T-helper 2 cell treated with Interferon-gamma antibody and Interleukin-4, amounts not matched to agents 100 ng/mL and 5 ng/mL, for 36 hours (primary cell): ENCODE measurements around the gene ZBTB9. TPM values are rescaled to one million over a fixed set of nuclear protein-coding genes. Genes with fewer than 3 reads are reported as not detected.

ENCODE experiments used
- total RNA-seq: library from RNA; stranded (reverse); gene quantifications from 2 replicates; pipeline ENCODE4 v1.2.3, GENCODE V29; 2022

The ZBTB9 gene
- total RNA-seq, 1 donor from 2014 or later, result 9.8 TPM

Other genes with a start within 250 kb of the ZBTB9 start
- 9.3 and 10.9 TPM in 2 replicates for gene HSD17B8, start 249.9 kb upstream of the ZBTB9 start, total RNA-seq
- 41.2 and 41.6 TPM in 2 replicates for gene RING1, start 246.1 kb upstream of the ZBTB9 start, total RNA-seq
- gene VPS52, start 182.7 kb upstream of the ZBTB9 start, total RNA-seq, result 65.8 and 68.3 TPM in 2 replicates
- gene RPS18, start 182.5 kb upstream of the ZBTB9 start, total RNA-seq, result 2,577 and 2,622 TPM in 2 replicates
- 13.9 and 14.5 TPM in 2 replicates for gene B3GALT4, start 177.5 kb upstream of the ZBTB9 start, total RNA-seq
- 70.2 and 77.2 TPM in 2 replicates for gene WDR46, start 165.3 kb upstream of the ZBTB9 start, total RNA-seq
- 90.4 and 90.7 TPM in 2 replicates for gene PFDN6, start 165.0 kb upstream of the ZBTB9 start, total RNA-seq
- gene RGL2, start 155.6 kb upstream of the ZBTB9 start, total RNA-seq, result 42.1 and 43.3 TPM in 2 replicates
- gene TAPBP, start 140.5 kb upstream of the ZBTB9 start, total RNA-seq, result 277 TPM in 2 replicates
- gene ZBTB22, start 136.8 kb upstream of the ZBTB9 start, total RNA-seq, result 11.6 and 12.9 TPM in 2 replicates
- gene DAXX, start 131.6 kb upstream of the ZBTB9 start, total RNA-seq, result 83.3 and 83.8 TPM in 2 replicates
- 123 and 127 TPM in 2 replicates for gene KIFC1, start 62.8 kb upstream of the ZBTB9 start, total RNA-seq
- 27.3 and 34.1 TPM in 2 replicates for gene PHF1, start 43.6 kb upstream of the ZBTB9 start, total RNA-seq
- gene CUTA, start 36.5 kb upstream of the ZBTB9 start, total RNA-seq, result 153 and 155 TPM in 2 replicates
- gene SYNGAP1, start 34.5 kb upstream of the ZBTB9 start, total RNA-seq, result 36.4 and 40.7 TPM in 2 replicates
- 92.1 and 93.2 TPM in 2 replicates for gene BAK1, start 125.7 kb downstream of the ZBTB9 start, total RNA-seq
- gene ITPR3, start 166.7 kb downstream of the ZBTB9 start, total RNA-seq, result 48.0 and 48.9 TPM in 2 replicates